ENCODE results near the gene GIPC1. TPM values are rescaled to one million over a fixed set of nuclear protein-coding genes. Genes with fewer than 3 reads are reported as not detected.

Gene GIPC1
- total RNA-seq, 1 experiment from 2014 or later, result 103 TPM

DNA sequence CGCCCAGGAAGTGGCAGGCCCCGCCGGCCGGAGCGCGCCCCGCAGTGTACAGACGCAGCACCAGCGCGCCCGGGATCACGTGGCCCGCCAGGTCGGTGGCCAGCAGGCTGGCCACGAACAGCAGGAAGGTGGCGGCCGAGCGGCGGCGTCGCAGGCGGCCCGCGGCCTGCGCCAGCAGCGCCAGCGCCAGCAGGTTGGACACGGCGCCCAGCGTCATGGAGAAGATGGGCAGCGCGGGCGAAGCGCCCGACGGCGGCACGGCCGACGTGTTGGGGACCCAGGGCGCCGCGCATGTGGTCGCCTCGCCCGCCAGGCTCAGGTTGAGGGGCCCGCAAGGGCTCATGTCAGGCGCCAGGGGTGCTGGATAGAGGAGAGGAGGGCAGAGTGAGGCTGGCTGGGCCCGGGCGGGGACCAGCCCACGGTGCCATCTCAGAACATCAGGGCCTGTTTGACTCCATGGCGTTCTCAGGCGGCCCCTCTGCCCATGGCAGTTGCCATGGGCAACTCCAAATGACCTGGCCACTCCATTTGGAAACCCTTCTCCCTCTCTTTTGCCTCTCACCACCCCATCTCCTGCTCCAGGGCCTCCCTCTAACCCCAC, 21.8 kb downstream of the GIPC1 start:
- no TSS peak for BruUV-seq (replicated peaks)
- CTCF ChIA-PET, result no interaction called here
- H3K36me3 ChIP-seq (ENCODE audit: control insufficient read depth in 1 of 2, insufficient read depth in 2 of 2, low read length in 2 of 2), result peaks cover 9 to 10% of the 10 kb centered on the region in 2 experiments; a peak in 3 of 4 replicates
- H3K4me2 ChIP-seq (ENCODE audit: low read length), result no peak overlapping the region
- TF ChIP-seq CEBPB (IDR thresholded peaks at IDR 0.05; ENCODE audit: low read depth) (no peak), POLR2A (IDR thresholded peaks at IDR 0.05; ENCODE audit: borderline replicate concordance, extremely low read depth, insufficient read depth, insufficient read length) (no peak), SIN3A (IDR thresholded peaks at IDR 0.05; ENCODE audit: low read depth) (no peak), SP1 (IDR thresholded peaks at IDR 0.05; ENCODE audit: low read depth) (no peak), ZNF274 (IDR thresholded peaks at IDR 0.05; ENCODE audit: low read depth, low read length) (no peak), EGR1 (IDR thresholded peaks at IDR 0.05; ENCODE audit: low read depth) (no peak), FOSL1 (IDR thresholded peaks at IDR 0.05; ENCODE audit: low read depth) (no peak), EZH2 (IDR thresholded peaks at IDR 0.05) (no peak), SRF (IDR thresholded peaks at IDR 0.05; ENCODE audit: low read depth) (no peak), ELF1 (IDR thresholded peaks at IDR 0.05; ENCODE audit: borderline replicate concordance, low read depth) (no peak), ZFX (IDR thresholded peaks at IDR 0.05) (no peak), POLR2AphosphoS5 (IDR thresholded peaks at IDR 0.05; ENCODE audit: low read depth, low read length) (no peak)
- TF ChIP-seq, protein P1, sequence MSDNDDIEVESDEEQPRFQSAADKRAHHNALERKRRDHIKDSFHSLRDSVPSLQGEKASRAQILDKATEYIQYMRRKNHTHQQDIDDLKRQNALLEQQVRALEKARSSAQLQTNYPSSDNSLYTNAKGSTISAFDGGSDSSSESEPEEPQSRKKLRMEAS (IDR thresholded peaks at IDR 0.05), result no peak
- TF ChIP-seq, protein P2, sequence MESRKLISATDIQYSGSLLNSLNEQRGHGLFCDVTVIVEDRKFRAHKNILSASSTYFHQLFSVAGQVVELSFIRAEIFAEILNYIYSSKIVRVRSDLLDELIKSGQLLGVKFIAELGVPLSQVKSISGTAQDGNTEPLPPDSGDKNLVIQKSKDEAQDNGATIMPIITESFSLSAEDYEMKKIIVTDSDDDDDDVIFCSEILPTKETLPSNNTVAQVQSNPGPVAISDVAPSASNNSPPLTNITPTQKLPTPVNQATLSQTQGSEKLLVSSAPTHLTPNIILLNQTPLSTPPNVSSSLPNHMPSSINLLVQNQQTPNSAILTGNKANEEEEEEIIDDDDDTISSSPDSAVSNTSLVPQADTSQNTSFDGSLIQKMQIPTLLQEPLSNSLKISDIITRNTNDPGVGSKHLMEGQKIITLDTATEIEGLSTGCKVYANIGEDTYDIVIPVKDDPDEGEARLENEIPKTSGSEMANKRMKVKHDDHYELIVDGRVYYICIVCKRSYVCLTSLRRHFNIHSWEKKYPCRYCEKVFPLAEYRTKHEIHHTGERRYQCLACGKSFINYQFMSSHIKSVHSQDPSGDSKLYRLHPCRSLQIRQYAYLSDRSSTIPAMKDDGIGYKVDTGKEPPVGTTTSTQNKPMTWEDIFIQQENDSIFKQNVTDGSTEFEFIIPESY (IDR thresholded peaks at IDR 0.05; ENCODE audit: extremely low read depth, insufficient replicate concordance, low read length), result no peak
- TF ChIP-seq, protein P3, sequence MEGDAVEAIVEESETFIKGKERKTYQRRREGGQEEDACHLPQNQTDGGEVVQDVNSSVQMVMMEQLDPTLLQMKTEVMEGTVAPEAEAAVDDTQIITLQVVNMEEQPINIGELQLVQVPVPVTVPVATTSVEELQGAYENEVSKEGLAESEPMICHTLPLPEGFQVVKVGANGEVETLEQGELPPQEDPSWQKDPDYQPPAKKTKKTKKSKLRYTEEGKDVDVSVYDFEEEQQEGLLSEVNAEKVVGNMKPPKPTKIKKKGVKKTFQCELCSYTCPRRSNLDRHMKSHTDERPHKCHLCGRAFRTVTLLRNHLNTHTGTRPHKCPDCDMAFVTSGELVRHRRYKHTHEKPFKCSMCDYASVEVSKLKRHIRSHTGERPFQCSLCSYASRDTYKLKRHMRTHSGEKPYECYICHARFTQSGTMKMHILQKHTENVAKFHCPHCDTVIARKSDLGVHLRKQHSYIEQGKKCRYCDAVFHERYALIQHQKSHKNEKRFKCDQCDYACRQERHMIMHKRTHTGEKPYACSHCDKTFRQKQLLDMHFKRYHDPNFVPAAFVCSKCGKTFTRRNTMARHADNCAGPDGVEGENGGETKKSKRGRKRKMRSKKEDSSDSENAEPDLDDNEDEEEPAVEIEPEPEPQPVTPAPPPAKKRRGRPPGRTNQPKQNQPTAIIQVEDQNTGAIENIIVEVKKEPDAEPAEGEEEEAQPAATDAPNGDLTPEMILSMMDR (IDR thresholded peaks at IDR 0.05 in 2 of 3, conservative IDR thresholded peaks at IDR 0.05 in 1 of 3; ENCODE audit: borderline replicate concordance in 1 of 3, insufficient read depth in 1 of 3, low read depth in 2 of 3, low read length in 2 of 3), result no peak
- POLR2A ChIA-PET, result no interaction called here
- no peak overlapping the region for H3K9ac ChIP-seq (ENCODE audit: low read length)
- H3K9me2 ChIP-seq (ENCODE audit: insufficient read depth), result no peaks in the 10 kb centered on the region
- intact Hi-C loops (cut with micrococcal nuclease), result loop anchor here (5.0 kb wide), 1 partner anchor 337 kb away; the partner anchor contains the start of gene ASF1B
- no peaks in the 10 kb centered on the region for H3K27me3 ChIP-seq (ENCODE audit: insufficient read depth, low read length)
- H3K4me1 ChIP-seq (ENCODE audit: control insufficient read depth in 1 of 2, insufficient read depth in 2 of 2, low read length in 2 of 2), result peaks cover 22 to 39% of the 10 kb centered on the region in 2 experiments; a peak in 3 of 4 replicates
- RAD21 ChIA-PET (ENCODE audit: low non-redundant PET in 1 of 2, low total read pairs in 2 of 2, uncharacterized antibody in 2 of 2, unreplicated experiment in 2 of 2), result no interaction called here
- no peak overlapping the region for H2AFZ ChIP-seq (ENCODE audit: low read depth, low read length, poor library complexity, severe bottlenecking)
- H3K79me2 ChIP-seq (ENCODE audit: insufficient read depth, low read length), result no peaks in the 10 kb centered on the region; the same call in 1 of the 2 replicates
- H4K20me1 ChIP-seq (ENCODE audit: insufficient read depth), result no peaks in the 10 kb centered on the region
- no peak overlapping the region for H3K4me3 ChIP-seq (replicated peaks in 1 of 2; ENCODE audit: low read depth in 1 of 2, low read length in 2 of 2)
- ATAC-seq (no peak), DNase-seq (ENCODE audit: low read depth, low spot score) (no peak)
- H3K9me3 ChIP-seq (ENCODE audit: control insufficient read depth in 1 of 2, insufficient read depth in 1 of 2, low read depth in 1 of 2, low read length in 2 of 2), result no peaks in the 10 kb centered on the region
- H3K27ac ChIP-seq (ENCODE audit: low read depth, low read length), result no peak overlapping the region

All from HCT116 (cell line).